Measurements from ENCODE around the gene TMA7. TPM values are rescaled to one million over a fixed set of nuclear protein-coding genes. Genes with fewer than 3 reads are reported as not detected.

TMA7 gene
- total RNA-seq, 4 donors from 2014 or later = 272 to 488 (median 350) TPM

DNA sequence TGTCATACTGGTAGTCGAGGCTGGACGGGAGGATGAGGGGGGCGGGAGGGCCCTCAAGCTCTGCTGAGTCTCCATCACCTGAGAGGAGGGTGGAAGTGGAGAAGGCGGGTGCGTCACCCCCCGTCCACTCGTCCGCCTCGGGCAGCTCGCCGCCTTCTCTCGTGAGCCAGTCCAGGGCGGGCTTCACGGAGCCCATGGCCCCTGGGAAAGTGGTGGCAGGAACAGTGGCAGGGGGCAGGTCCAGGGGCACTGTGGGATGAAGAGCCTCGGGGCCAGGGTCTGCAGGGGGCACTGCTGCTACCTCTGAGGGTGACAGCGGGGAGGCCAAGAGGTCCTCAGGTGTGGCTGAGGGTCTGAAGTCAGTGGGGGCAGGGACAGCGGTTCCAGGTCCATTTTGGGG is 20.5 kb upstream of the TMA7 start:
- TF ChIP-seq, protein P1, sequence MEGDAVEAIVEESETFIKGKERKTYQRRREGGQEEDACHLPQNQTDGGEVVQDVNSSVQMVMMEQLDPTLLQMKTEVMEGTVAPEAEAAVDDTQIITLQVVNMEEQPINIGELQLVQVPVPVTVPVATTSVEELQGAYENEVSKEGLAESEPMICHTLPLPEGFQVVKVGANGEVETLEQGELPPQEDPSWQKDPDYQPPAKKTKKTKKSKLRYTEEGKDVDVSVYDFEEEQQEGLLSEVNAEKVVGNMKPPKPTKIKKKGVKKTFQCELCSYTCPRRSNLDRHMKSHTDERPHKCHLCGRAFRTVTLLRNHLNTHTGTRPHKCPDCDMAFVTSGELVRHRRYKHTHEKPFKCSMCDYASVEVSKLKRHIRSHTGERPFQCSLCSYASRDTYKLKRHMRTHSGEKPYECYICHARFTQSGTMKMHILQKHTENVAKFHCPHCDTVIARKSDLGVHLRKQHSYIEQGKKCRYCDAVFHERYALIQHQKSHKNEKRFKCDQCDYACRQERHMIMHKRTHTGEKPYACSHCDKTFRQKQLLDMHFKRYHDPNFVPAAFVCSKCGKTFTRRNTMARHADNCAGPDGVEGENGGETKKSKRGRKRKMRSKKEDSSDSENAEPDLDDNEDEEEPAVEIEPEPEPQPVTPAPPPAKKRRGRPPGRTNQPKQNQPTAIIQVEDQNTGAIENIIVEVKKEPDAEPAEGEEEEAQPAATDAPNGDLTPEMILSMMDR (IDR thresholded peaks at IDR 0.05; ENCODE audit: low read depth) = no peak

DNA sequence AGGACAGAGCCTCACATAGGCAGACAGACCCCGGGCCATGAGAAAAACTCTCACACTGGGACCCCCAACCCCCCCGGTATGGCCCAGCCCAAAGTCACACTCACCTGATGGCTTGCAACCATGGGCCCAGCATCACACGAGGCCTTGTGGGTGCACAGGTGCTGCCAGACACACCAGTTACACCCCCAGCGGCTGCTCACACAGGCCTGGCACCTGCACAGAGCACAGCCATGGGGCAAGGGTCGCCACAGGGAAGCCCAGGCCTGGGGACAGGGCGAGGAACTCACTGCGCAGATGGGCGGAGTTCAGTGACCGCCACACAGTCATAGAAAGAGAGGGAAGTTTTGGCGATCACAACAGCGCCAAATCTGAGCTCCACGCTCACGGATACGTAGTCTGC is 19.5 kb upstream of the TMA7 start:
- TF ChIP-seq, protein P1 (IDR thresholded peaks at IDR 0.05; ENCODE audit: low read depth) = no peak

DNA sequence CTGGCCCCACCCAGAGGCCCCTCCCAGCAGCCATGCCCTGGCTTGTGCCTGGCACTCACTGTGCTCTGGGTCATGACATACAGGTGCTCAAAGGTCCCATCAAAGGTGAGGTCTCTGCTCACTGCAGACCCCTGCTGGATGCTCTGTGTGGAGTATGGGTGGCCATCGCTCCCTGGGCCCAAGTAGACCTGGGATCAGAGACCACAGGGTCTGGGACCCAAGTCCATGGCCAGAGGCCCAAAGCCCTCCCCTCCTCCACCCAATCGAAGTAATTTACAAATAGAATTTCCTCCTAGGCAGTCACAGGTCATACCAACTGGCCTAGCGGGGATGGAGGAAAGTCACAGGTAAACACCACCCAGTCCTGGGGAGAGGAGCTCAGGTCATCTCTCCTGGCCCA is 17.8 kb upstream of the TMA7 start:
- TF ChIP-seq, protein P1 (IDR thresholded peaks at IDR 0.05; ENCODE audit: low read depth) = no peak

DNA sequence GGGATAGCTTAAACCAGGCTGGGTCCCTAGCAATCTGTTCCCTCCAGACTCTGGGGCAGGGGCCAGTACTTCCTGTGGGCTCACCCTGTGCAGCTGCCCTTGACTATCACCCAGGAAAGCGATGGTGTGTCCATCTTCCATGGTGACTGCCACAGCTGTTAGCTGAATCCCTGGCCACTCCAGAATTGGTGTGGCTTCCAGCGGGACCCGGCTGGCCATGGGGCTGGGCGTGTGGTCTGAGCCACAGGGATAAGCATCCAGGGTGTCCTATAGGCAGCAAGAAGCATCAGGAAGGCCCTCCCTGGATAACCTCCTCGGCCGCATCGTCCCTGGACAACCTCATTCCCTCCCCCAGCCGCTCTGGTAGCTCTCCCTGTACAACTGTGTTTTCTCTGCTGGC is 17.4 kb upstream of the TMA7 start:
- TF ChIP-seq, protein P1 (IDR thresholded peaks at IDR 0.05; ENCODE audit: low read depth) = no peak

DNA sequence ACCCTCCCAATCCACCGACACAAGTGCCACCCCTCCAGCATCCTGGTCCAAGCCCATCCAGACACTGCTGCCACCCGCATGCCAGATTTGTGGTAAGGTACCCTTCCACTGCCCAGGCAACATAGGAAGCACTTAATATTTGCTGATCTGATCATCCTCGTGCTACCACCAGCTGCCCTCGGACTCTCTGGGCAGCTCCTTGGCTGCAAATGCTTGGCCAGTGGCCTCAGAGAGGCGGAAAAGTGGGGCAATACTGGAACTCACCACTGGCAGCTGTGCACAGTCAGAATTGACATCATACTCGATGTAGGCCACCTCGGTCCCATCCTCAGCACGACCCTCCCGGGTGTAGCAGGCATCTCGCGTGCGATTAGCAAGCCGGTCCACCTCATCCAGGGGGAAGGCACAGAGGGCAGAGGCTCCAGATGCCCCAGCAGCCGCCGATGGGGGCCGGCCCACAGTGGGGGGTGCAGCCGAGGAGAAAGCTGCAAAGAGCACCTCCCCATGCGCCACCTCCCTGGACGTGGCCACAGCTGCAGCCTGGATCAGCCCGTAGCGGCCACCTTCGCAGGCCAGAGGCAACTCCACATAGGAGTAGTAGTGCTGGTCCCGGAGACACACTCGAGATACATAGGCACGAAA is 16.7 kb upstream of the TMA7 start:
- TF ChIP-seq, protein P1 (IDR thresholded peaks at IDR 0.05; ENCODE audit: low read depth) = no peak

DNA sequence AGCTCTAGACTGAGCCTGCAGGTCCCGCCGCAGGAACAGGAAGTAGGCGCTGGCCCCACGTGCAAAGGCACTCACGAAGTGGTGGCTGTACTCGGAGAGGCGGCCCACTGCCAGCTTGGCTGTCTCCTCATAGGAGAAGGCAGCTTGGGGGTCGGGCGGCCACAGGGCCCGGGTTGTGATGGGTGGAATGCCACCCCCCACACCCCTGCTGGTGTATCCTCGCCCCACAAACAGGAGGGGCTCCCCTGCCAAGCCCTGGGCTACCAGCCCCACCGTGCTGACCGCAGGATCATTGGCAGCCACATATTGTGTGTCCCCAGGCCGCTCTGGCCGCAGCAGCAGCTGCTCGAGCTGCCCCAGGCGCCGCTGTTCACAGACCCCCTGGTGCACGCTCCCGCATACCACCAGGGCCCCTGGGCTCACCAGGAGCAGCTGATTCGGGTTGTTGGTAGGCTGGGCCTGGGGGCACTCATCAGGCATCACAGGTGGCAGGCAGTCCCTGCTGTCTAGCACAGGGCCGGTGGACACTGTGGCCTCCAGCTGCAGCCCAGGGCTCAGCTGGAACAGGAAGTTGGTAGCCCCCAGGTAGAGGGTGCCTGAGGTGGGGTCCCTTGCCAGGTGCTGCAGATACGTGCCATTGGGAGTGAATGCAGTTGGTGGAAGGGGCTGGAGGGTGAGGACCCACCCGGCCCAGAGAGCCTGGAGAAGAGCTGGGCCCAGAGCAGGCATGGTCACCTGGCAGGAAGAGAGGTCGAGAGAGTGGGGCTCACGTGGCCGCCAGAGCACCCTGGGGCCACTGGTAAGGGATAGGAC is 16.0 kb upstream of the TMA7 start:
- TF ChIP-seq, protein P1 (IDR thresholded peaks at IDR 0.05; ENCODE audit: low read depth) = no peak

DNA sequence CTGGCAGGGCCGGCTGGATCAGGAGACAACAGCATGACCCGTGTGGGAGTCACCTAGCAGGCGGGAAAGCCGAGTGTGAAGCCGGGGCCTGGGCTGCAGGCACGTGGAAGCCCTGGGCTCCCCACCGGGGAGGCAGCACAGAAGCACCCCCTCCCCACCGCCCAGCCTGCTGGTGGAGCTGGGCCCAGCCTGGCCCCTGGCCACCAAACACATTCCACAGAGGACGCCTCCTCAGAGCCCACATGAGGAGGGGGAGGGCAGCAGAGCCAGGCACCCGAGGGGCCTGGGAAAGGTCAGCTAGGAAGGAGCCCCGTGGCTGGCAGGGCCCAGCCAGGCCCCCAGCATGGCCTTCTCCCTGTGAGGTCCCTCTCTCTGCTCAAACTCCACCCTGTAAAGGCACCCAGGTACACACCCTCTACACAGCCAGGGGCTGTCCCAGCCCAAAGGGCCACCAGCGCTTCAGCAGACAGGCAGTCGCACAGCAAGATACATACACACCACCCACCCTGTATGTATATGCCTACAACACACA is 14.7 kb upstream of the TMA7 start:
- TF ChIP-seq, protein P1 (IDR thresholded peaks at IDR 0.05; ENCODE audit: low read depth) = no peak

All from subcutaneous adipose tissue (tissue), 4 donors.